DND-41 (cell line): ENCODE results near the gene SPACDR.
"Not testable (repeated sequence)": the region's sequence is repeated elsewhere in the genome, so short reads cannot be mapped to it uniquely, and the experiment has no call there.

Experiments
- ATAC-seq: fragments of 200-7000 bp; cut with Tn5 transposase; 3 replicates; pipeline ENCODE4 v1.9.1; 2021; ENCODE audit warnings: low read depth; ENCODE audit not compliant: insufficient read depth
- DNase-seq: peaks from one replicate; pipeline ENCODE4 v3.0.0-alpha.2; 2020
- H2AFZ ChIP-seq: 2 replicates; pipeline ENCODE4 v1.6.0; 2012; ENCODE audit warnings: low read depth, low read length
- H3K27ac ChIP-seq: 2 replicates; pipeline ENCODE4 v1.5.1; 2012; ENCODE audit warnings: low read length, inconsistent platforms
- H3K27me3 ChIP-seq: fragments of 200-600 bp; sonication (generic); 2 replicates; pipeline ENCODE4 v1.6.0; 2012; ENCODE audit warnings: low read length, mild to moderate bottlenecking, inconsistent platforms; ENCODE audit not compliant: insufficient read depth, poor library complexity
- H3K36me3 ChIP-seq: 2 replicates; pipeline ENCODE4 v1.5.1; 2012; ENCODE audit warnings: low read length, inconsistent platforms; ENCODE audit not compliant: insufficient read depth
- H3K4me1 ChIP-seq: 2 replicates; pipeline ENCODE4 v1.5.1; 2012; ENCODE audit warnings: mild to moderate bottlenecking, low read length; ENCODE audit not compliant: insufficient read depth
- H3K4me2 ChIP-seq: 2 replicates; pipeline ENCODE4 v1.6.0; 2012; ENCODE audit warnings: mild to moderate bottlenecking, moderate library complexity, low read length, inconsistent platforms; ENCODE audit not compliant: insufficient read depth
- H3K4me3 ChIP-seq, 2 experiments: fragments of 200-600 bp in 1 of 2; shearing (Covaris generic) in 1 of 2; 2 replicates each; pipeline ENCODE4 v1.5.1; 2012 to 2016; ENCODE audit warnings: inconsistent platforms in 2 of 2, low read length in 2 of 2, mild to moderate bottlenecking in 2 of 2, low read depth in 1 of 2, moderate library complexity in 1 of 2
- H3K79me2 ChIP-seq: 2 replicates; pipeline ENCODE4 v1.6.0; 2012; ENCODE audit warnings: low read length, inconsistent platforms; ENCODE audit not compliant: insufficient read depth
- H3K9ac ChIP-seq: 2 replicates; pipeline ENCODE4 v1.6.0; 2012; ENCODE audit warnings: low read depth, mild to moderate bottlenecking, inconsistent platforms, low read length, moderate library complexity
- H3K9me3 ChIP-seq: 2 replicates; pipeline ENCODE4 v1.5.1; 2012; ENCODE audit warnings: low read length, moderate library complexity, mild to moderate bottlenecking, inconsistent platforms; ENCODE audit not compliant: insufficient read depth, severe bottlenecking
- H4K20me1 ChIP-seq: 2 replicates; pipeline ENCODE4 v1.6.0; 2012; ENCODE audit warnings: low read length; ENCODE audit not compliant: insufficient read depth
- CTCF ChIP-seq: IDR thresholded peaks from 2 replicates; pipeline ENCODE4 v1.5.1; 2012; ENCODE audit warnings: borderline replicate concordance, low read length, moderate library complexity, mild to moderate bottlenecking; ENCODE audit not compliant: poor library complexity, severe bottlenecking; ENCODE audit errors: extremely low read depth
- EZH2 ChIP-seq: IDR thresholded peaks from 3 replicates; pipeline ENCODE4 v1.6.1; 2012; ENCODE audit warnings: borderline replicate concordance, low read depth, mild to moderate bottlenecking, moderate library complexity, low read length, inconsistent platforms; ENCODE audit not compliant: severe bottlenecking

SPACDR gene

GRCh38 chr7:100441641-100442535 lies 22.2 kb downstream of the SPACDR start:
- no peak for ATAC-seq
- Histone ChIP-seq H3K9ac (no peak overlapping the region), H3K27ac (no peak overlapping the region; the same call in 1 of the 2 replicates)

DNA sequence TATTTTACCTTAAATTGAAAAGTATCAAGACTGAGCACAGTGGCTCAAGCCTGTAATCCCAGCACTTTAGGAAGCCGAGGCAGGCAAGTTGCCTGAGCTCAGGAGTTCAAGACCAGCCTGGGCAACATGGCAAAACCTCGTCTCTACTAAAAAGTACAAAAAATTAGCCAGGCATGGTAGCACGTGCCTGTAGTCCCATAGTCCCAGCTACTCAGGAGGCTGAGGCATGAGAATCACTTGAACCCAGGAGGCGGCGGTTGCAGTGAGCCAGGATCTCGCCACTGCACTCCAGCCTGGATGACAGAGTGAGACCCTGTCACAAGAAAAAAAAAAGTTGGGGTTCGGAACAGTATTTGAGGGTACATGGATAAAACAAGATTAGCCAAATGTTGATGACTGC lies 24.8 kb downstream of the SPACDR start:
- H3K9me3 ChIP-seq, H3K9ac ChIP-seq, H3K4me3 ChIP-seq, ATAC-seq, DNase-seq, H4K20me1 ChIP-seq, H3K27me3 ChIP-seq, H3K27ac ChIP-seq, H2AFZ ChIP-seq, H3K4me2 ChIP-seq: not testable (repeated sequence)
- Histone ChIP-seq H3K4me1 (peaks cover 26% of the 10 kb centered on the region), H3K79me2 (peaks cover 21% of the 10 kb centered on the region), H3K36me3 (peaks cover 18% of the 10 kb centered on the region)

More at GRCh38 chr7:100441641-100442535, 22.2 kb downstream of the SPACDR start:
- Histone ChIP-seq H3K36me3 (no peaks in the 10 kb centered on the region), H3K4me1 (peaks cover 35% of the 10 kb centered on the region), H2AFZ (no peak overlapping the region), H4K20me1 (no peaks in the 10 kb centered on the region), H3K4me2 (no peak overlapping the region), H3K27me3 (no peaks in the 10 kb centered on the region), H3K79me2 (no peaks in the 10 kb centered on the region), H3K9me3 (no peaks in the 10 kb centered on the region), H3K4me3 (no peak overlapping the region)
- no peak for DNase-seq
- TF ChIP-seq EZH2, result no peak
- no peak for TF ChIP-seq CTCF

DNA sequence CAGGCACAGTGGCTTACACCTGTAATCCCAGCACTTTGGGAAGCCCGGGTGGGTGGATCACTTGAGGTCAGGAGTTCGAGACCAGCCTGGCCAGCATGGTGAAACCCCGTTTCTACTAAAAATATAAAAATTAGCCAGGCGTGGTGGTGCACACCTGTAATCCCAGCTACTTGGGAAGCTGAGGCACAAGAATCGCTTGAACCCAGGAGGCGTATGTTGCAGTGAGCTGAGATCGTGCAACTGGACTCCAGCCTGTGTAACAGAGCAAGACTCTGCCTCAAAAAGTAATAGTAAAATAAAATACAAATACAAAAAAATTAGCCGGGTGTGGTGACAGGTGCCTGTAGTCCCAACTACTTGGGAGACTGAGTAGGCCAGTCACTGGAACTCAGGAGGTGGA lies 25.3 kb downstream of the SPACDR start:
- not testable (repeated sequence) for ATAC-seq, DNase-seq, H3K4me2 ChIP-seq, H2AFZ ChIP-seq, H3K9ac ChIP-seq, H3K27ac ChIP-seq, H3K27me3 ChIP-seq, H3K4me3 ChIP-seq, H3K9me3 ChIP-seq
- Histone ChIP-seq H3K36me3 (peaks cover 23% of the 10 kb centered on the region), H3K79me2 (peaks cover 26% of the 10 kb centered on the region), H3K4me1 (peaks cover 26% of the 10 kb centered on the region), H4K20me1 (peaks cover 13% of the 10 kb centered on the region; the same call in 1 of the 2 replicates)

DNA sequence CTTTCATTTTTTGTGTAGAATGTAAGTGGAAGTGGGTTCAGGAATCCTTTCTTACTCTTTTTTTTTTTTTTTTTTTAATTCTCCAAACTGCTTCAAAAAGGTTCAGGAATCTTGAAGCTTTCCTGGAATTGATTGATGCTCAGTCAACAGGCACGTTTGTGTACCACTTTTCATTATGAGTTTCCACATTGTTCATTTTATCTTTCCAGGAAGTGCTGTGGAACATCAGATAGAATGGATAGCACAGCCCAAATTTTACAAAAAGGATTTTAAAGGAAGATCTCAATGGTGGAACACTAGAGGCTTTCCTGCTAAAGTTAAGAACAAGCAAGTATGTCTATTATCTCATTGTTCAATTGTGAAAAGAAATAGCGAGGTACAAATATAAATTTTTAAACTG lies 25.9 kb downstream of the SPACDR start:
- TF ChIP-seq EZH2, result no peak
- H3K27me3 ChIP-seq, result no peaks in the 10 kb centered on the region
- peaks cover 31% of the 10 kb centered on the region for H3K4me1 ChIP-seq
- no peak for ATAC-seq
- no peak overlapping the region for H2AFZ ChIP-seq
- H3K4me2 ChIP-seq, result no peak overlapping the region
- no peaks in the 10 kb centered on the region for H3K9me3 ChIP-seq
- H3K79me2 ChIP-seq, result peaks cover 31% of the 10 kb centered on the region
- peaks cover 18% of the 10 kb centered on the region; the same call in 1 of the 2 replicates for H4K20me1 ChIP-seq
- H3K4me3 ChIP-seq, result no peak overlapping the region
- no peak overlapping the region for H3K27ac ChIP-seq
- H3K9ac ChIP-seq, result no peak overlapping the region
- peaks cover 29% of the 10 kb centered on the region for H3K36me3 ChIP-seq
- no peak for DNase-seq
